Esophagus muscularis mucosa (tissue), 4 donors: ENCODE measurements around the gene PCNX2. TPM values are rescaled to one million over a fixed set of nuclear protein-coding genes. Genes with fewer than 3 reads are reported as not detected.
"Not testable (repeated sequence)": the region's sequence is repeated elsewhere in the genome, so short reads cannot be mapped to it uniquely, and the experiment has no call there.

Experiments
- DNase-seq: peaks from one replicate; pipeline ENCODE4 v3.0.0-alpha.2; 2017; ENCODE audit errors: extremely low spot score
- H3K27ac ChIP-seq, 4 donors: fragments of 200-600 bp; sonication (generic); replicated peaks in 1 of 4; 1 replicate in 3 of 4; 2 replicates in 1 of 4; pipeline ENCODE4 v1.5.1; 2016 to 2019; ENCODE audit warnings: mild to moderate bottlenecking in 1 of 4
- H3K27me3 ChIP-seq, 4 donors: fragments of 200-600 bp; sonication (generic); one replicate each; pipeline versions ENCODE4 v1.5.1 to v1.6.0; 2016 to 2019
- H3K36me3 ChIP-seq, 4 donors: fragments of 200-600 bp; sonication (generic); one replicate each; pipeline ENCODE4 v1.5.1; 2016 to 2019
- H3K4me1 ChIP-seq, 4 donors: fragments of 200-600 bp; sonication (generic); one replicate each; pipeline ENCODE4 v1.5.1; 2016 to 2019
- H3K4me3 ChIP-seq, 4 donors: fragments of 200-600 bp; sonication (generic); 1 replicate in 2 of 4; 2 replicates in 2 of 4; pipeline ENCODE4 v1.5.1; 2016 to 2019; ENCODE audit warnings: mild to moderate bottlenecking in 4 of 4, moderate library complexity in 1 of 4
- H3K9me3 ChIP-seq, 4 donors: fragments of 200-600 bp; sonication (generic); 1 replicate in 3 of 4; 2 replicates in 1 of 4; pipeline ENCODE4 v1.5.1; 2016 to 2019
- EP300 ChIP-seq: sonication (generic); formaldehyde crosslinking; IDR thresholded peaks from one replicate; pipeline ENCODE4 v1.6.1; 2017; ENCODE audit warnings: antibody characterized with exemption
- POLR2A ChIP-seq: fragments of 450-650 bp; IDR thresholded peaks from one replicate; pipeline ENCODE4 v1.6.1; 2017; ENCODE audit warnings: antibody characterized with exemption, moderate library complexity, mild to moderate bottlenecking, low read depth
- POLR2AphosphoS5 ChIP-seq, 2 donors: sonication (generic); formaldehyde crosslinking; IDR thresholded peaks; one replicate each; pipeline ENCODE4 v1.6.1; 2017; ENCODE audit warnings: antibody characterized with exemption in 2 of 2
- WGBS: methylation state at CpG from one replicate; pipeline ENCODE4 v1.1.5; 2018; 5-methylcytosine and 5-hydroxymethylcytosine counted together
- intact Hi-C: fragments of 100-400 bp; cut with DNase I; formaldehyde crosslinking; loops from one replicate; pipeline ENCODE4 v1.15.1; 2023
- total RNA-seq, 4 donors: library from RNA; depleted of rRNA; stranded (reverse); fragments of >200 nt; gene quantifications; one replicate each; pipeline versions ENCODE4 v1.1.0 to v1.2.1, GENCODE V29; 2016
- TF ChIP-seq, protein P1 (sequence below), 3 experiments: fragments of 200-600 bp in 2 of 3; fragments of 450-650 bp in 1 of 3; sonication (generic) in 2 of 3; IDR thresholded peaks; one replicate each; pipeline ENCODE4 v1.5.1; 2017 to 2019; ENCODE audit warnings: antibody characterized with exemption in 3 of 3, mild to moderate bottlenecking in 2 of 3, moderate library complexity in 1 of 3

PCNX2 gene
- total RNA-seq, 4 donors from 2014 or later = 5.7 to 23.3 (median 7.9) TPM

DNA sequence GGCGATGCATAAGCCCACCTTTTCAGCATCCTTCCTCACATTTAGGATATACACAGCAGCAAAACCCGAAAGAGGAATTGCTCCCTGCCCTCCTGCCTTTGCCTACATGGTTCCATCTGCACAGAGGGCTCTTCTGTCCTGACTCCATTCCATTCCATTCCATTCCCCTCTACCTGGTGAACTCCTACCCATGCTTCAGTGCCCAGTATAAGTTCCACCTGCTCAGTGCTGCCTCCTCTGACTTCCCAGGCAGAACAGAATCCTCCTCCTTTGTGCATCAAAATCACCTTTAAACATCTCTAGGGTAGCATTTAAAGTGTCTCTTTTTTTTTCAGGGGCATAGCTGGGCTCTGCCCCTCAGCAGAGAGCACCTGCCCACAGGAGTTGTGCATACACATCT is 112.9 kb downstream of the PCNX2 start:
- Histone ChIP-seq H3K27ac (no peak overlapping the region), H3K4me1 (no peaks in the 10 kb centered on the region), H3K9me3 (peaks cover 0 to 2% (median 0%) of the 10 kb centered on the region in 4 donors), H3K36me3 (peaks cover 0 to 12% (median 3%) of the 10 kb centered on the region in 4 donors), H3K27me3 (no peaks in the 10 kb centered on the region), H3K4me3 (no peak overlapping the region)
- DNase-seq = no peak
- WGBS = 93% methylated on average over 2 of the region's 2 CpGs
- TF ChIP-seq, protein P1, sequence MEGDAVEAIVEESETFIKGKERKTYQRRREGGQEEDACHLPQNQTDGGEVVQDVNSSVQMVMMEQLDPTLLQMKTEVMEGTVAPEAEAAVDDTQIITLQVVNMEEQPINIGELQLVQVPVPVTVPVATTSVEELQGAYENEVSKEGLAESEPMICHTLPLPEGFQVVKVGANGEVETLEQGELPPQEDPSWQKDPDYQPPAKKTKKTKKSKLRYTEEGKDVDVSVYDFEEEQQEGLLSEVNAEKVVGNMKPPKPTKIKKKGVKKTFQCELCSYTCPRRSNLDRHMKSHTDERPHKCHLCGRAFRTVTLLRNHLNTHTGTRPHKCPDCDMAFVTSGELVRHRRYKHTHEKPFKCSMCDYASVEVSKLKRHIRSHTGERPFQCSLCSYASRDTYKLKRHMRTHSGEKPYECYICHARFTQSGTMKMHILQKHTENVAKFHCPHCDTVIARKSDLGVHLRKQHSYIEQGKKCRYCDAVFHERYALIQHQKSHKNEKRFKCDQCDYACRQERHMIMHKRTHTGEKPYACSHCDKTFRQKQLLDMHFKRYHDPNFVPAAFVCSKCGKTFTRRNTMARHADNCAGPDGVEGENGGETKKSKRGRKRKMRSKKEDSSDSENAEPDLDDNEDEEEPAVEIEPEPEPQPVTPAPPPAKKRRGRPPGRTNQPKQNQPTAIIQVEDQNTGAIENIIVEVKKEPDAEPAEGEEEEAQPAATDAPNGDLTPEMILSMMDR (IDR thresholded peaks at IDR 0.05) = no peak
- intact Hi-C loops = no loop called here

DNA sequence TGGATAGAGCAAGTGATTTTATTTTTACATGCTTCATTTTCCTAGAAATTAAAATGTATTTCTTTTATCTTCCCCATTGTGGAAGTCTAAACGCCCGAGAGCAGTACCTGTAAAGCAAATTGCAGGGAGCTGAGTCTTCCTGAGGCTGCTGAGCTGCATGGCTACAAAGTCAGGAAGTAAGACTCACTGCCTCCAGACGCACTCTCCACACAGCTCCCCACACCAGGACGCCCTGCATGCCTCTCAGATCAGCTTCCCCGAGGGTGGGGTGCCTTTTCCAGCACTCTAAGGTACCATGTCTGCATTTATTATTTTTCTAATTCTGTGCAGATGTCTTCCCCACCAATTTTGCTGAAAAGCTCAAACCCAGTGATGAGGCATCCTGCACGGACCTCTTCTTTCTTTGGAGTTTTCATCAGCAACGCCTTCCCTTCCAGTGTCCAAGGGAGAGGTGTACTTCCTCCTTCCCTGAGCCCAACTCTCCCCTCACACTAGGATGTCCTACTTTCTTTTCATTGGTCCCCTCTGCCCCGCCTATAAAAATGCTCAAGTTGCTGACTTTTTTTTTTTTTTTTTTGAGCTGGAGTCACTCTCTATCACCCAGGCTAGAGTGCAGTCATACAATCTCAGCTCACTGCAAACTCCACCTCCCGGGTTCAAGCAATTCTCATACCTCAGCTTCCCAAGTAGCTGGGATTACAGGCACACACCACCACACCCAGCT is 114.7 kb downstream of the PCNX2 start:
- no peak overlapping the region for H3K4me3 ChIP-seq
- H3K9me3 ChIP-seq = peaks cover 0 to 7% (median 0%) of the 10 kb centered on the region in 4 donors
- no peaks in the 10 kb centered on the region for H3K27me3 ChIP-seq
- 91% methylated on average over 9 of the region's 9 CpGs for whole genome bisulfite sequencing
- H3K36me3 ChIP-seq = peaks cover 0 to 24% (median 9%) of the 10 kb centered on the region in 4 donors
- TF ChIP-seq EP300 (no peak), POLR2AphosphoS5 (IDR thresholded peaks at IDR 0.05) (no peak), POLR2A (no peak)
- TF ChIP-seq, protein P1 (IDR thresholded peaks at IDR 0.05) = no peak
- intact Hi-C loops = no loop called here
- no peak for DNase-seq
- H3K27ac ChIP-seq = no peak overlapping the region
- no peaks in the 10 kb centered on the region for H3K4me1 ChIP-seq

DNA sequence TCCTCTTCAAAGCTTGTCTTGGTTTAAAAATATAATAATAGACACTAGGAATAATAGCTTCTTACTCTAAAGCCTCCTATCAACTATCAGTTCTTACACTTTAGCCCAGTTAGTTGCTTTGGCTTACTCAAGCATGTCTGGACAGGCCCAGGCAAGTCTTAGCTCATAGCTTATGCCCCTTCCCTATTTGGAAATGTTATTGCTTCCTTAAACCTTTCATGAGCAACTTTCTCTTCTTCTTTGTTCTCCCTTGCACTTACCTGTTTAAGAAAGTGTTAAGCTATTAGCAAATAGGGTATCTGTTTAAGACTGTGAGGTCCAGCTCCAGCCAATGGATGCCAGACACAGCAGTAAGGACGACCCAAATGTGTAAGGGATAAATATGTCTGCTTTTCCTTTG is 115.9 kb downstream of the PCNX2 start:
- intact Hi-C loops = loop anchor here (10.0 kb wide), 1 partner anchor 545 kb away; the partner anchor contains the start of gene SIPA1L2

DNA sequence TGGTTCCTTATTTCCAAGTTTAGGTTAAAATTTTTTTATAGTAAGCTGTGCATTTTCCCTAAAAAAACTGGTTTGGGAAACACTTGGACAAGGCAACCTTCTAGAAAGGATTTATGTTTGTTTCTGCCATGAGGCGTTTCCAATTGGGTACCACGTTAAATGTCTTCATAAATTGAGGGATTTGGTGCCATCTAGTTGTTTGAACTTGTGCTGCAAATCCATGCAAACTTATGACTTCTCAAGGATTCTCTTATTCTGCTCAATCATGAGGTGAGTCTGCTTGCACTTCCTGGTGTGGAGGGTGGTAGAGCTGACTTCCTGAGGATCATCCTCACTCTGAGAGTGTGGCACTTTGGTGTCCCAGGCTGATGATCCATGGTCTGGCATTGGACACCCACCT is 123.3 kb downstream of the PCNX2 start:
- no peak for DNase-seq
- no peaks in the 10 kb centered on the region for H3K27me3 ChIP-seq
- no peak overlapping the region for H3K27ac ChIP-seq
- no peak overlapping the region for H3K4me3 ChIP-seq
- intact Hi-C loops = loop anchor here (10.0 kb wide), 1 partner anchor 537 kb away; the partner anchor contains the start of gene SIPA1L2
- H3K4me1 ChIP-seq = no peaks in the 10 kb centered on the region
- TF ChIP-seq, protein P1 (IDR thresholded peaks at IDR 0.05) = peak in 2 of 3 experiments; percentile 20 to 33
- TF ChIP-seq EP300 (no peak), POLR2AphosphoS5 (IDR thresholded peaks at IDR 0.05) (no peak), POLR2A (no peak)
- WGBS = 79% methylated on average over 2 of the region's 2 CpGs
- H3K9me3 ChIP-seq = peaks cover 0 to 2% (median 0%) of the 10 kb centered on the region in 4 donors
- peaks cover 0 to 21% (median 1%) of the 10 kb centered on the region in 4 donors for H3K36me3 ChIP-seq

More for the DNA sequence above, 115.9 kb downstream of the PCNX2 start:
- not testable (repeated sequence) for H3K9me3 ChIP-seq, H3K4me3 ChIP-seq, DNase-seq, H3K27ac ChIP-seq, H3K4me1 ChIP-seq, H3K27me3 ChIP-seq
- 85% methylated on average over 1 of the region's 1 CpG for WGBS
- peaks cover 0 to 31% (median 9%) of the 10 kb centered on the region in 4 donors for H3K36me3 ChIP-seq

DNA sequence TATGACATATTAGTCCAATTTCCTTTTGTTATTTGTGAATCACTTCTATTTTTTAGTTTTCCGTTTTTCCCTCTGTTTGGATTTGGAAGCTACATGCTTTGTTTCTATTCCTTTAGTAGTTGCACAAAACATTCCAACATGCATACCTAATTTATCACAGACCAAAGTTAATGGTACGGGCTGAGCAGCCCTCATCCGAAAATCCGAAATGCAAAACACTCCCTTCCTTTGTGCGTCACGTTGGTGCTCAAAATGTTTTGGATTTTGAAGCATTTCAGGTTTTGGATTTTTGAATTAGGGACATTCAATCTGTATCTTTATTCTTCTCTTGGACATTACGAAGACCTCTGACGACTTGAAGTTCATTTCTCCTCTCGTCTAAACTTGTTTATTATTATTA is 124.8 kb downstream of the PCNX2 start:
- no peaks in the 10 kb centered on the region for H3K27me3 ChIP-seq
- H3K4me1 ChIP-seq = no peaks in the 10 kb centered on the region
- DNase-seq = no peak
- no peaks in the 10 kb centered on the region for H3K9me3 ChIP-seq
- H3K4me3 ChIP-seq = no peak overlapping the region
- peaks cover 0 to 6% (median 0%) of the 10 kb centered on the region in 4 donors for H3K36me3 ChIP-seq
- TF ChIP-seq POLR2AphosphoS5 (IDR thresholded peaks at IDR 0.05) (no peak), POLR2A (no peak), EP300 (no peak)
- TF ChIP-seq, protein P1 (IDR thresholded peaks at IDR 0.05) = no peak
- intact Hi-C loops = loop anchor here (10.0 kb wide), 1 partner anchor 536 kb away; the partner anchor contains the start of gene SIPA1L2
- H3K27ac ChIP-seq = no peak overlapping the region
- 96% methylated on average over 9 of the region's 9 CpGs for WGBS
